Neural progenitor cell (in vitro differentiated cells): Measurements from ENCODE around the gene KLHL11. TPM values are rescaled to one million over a fixed set of nuclear protein-coding genes. Genes with fewer than 3 reads are reported as not detected.
"Not testable (repeated sequence)": the region's sequence is repeated elsewhere in the genome, so short reads cannot be mapped to it uniquely, and the experiment has no call there.

Source experiments
- DNase-seq: peaks from one replicate; pipeline ENCODE4 v3.0.0-alpha.2; 2016; ENCODE audit warnings: low spot score
- H2AFZ ChIP-seq: fragments of 200-600 bp; sonication (generic); replicated peaks from 2 replicates; pipeline ENCODE4 v1.6.1; 2016; ENCODE audit warnings: antibody characterized with exemption
- H3F3A ChIP-seq: fragments of 200-600 bp; sonication (generic); 2 replicates; pipeline ENCODE4 v1.6.1; 2016; ENCODE audit warnings: antibody characterized with exemption, low read depth
- H3K27ac ChIP-seq: fragments of 200-600 bp; sonication (generic); 2 replicates; pipeline ENCODE4 v1.5.1; 2016; ENCODE audit warnings: mild to moderate bottlenecking
- H3K27me3 ChIP-seq: fragments of 200-600 bp; sonication (generic); 2 replicates; pipeline ENCODE4 v1.6.1; 2016; ENCODE audit warnings: mild to moderate bottlenecking, moderate library complexity
- H3K36me3 ChIP-seq: fragments of 200-600 bp; sonication (generic); 2 replicates; pipeline ENCODE4 v1.5.1; 2016
- H3K4me1 ChIP-seq: fragments of 200-600 bp; sonication (generic); 2 replicates; pipeline ENCODE4 v1.6.1; 2016; ENCODE audit warnings: mixed run types
- H3K4me2 ChIP-seq: fragments of 200-600 bp; sonication (generic); 2 replicates; pipeline ENCODE4 v1.6.1; 2016
- H3K4me3 ChIP-seq: fragments of 200-600 bp; sonication (generic); 2 replicates; pipeline ENCODE4 v1.5.1; 2016
- H3K79me2 ChIP-seq: fragments of 200-600 bp; sonication (generic); 2 replicates; pipeline ENCODE4 v1.6.1; 2016; ENCODE audit warnings: low read depth
- H3K9ac ChIP-seq: fragments of 200-600 bp; sonication (generic); 2 replicates; pipeline ENCODE4 v1.6.1; 2016
- H3K9me3 ChIP-seq: fragments of 200-600 bp; sonication (generic); 2 replicates; pipeline ENCODE4 v1.5.1; 2016; ENCODE audit warnings: low read depth
- H4K20me1 ChIP-seq: fragments of 200-600 bp; sonication (generic); 2 replicates; pipeline ENCODE4 v1.6.1; 2016; ENCODE audit warnings: low read depth
- H3K27ac Mint-ChIP-seq: 3 replicates; pipeline ENCODE4 v1.8.0; 2021; ENCODE audit warnings: mixed read lengths
- H3K27me3 Mint-ChIP-seq: 2 replicates; pipeline ENCODE4 v1.8.0; 2022; ENCODE audit warnings: low read depth, mild to moderate bottlenecking, inconsistent platforms, moderate library complexity, mixed read lengths; ENCODE audit not compliant: insufficient read depth
- H3K36me3 Mint-ChIP-seq: 3 replicates; pipeline ENCODE4 v1.8.0; 2021; ENCODE audit warnings: mixed read lengths
- H3K4me1 Mint-ChIP-seq: 3 replicates; pipeline ENCODE4 v1.8.0; 2021; ENCODE audit warnings: mixed read lengths
- H3K4me3 Mint-ChIP-seq: 3 replicates; pipeline ENCODE4 v1.8.0; 2021; ENCODE audit warnings: mild to moderate bottlenecking, moderate library complexity, mixed read lengths
- H3K9me3 Mint-ChIP-seq: 3 replicates; pipeline ENCODE4 v1.8.0; 2020; ENCODE audit warnings: mixed read lengths
- CTCF ChIP-seq: fragments of 200-600 bp; sonication (generic); IDR thresholded peaks from 2 replicates; pipeline ENCODE4 v1.5.1; 2017; ENCODE audit warnings: antibody characterized with exemption, mild to moderate bottlenecking
- EZH2 ChIP-seq: fragments of 200-600 bp; sonication (generic); IDR thresholded peaks from 2 replicates; pipeline ENCODE4 v1.6.1; 2017; ENCODE audit warnings: antibody characterized with exemption, mild to moderate bottlenecking, moderate library complexity
- EZH2phosphoT487 ChIP-seq: fragments of 200-600 bp; sonication (generic); IDR thresholded peaks from 2 replicates; pipeline ENCODE4 v1.6.1; 2017; ENCODE audit warnings: antibody characterized with exemption
- total RNA-seq: library from RNA; depleted of rRNA; stranded (reverse); fragments of >200 nt; gene quantifications from 2 replicates; pipeline ENCODE4 v1.2.3, GENCODE V29; 2015; ENCODE audit warnings: low replicate concordance

Gene KLHL11
- total RNA-seq, 1 donor from 2014 or later: 28.5 TPM

DNA sequence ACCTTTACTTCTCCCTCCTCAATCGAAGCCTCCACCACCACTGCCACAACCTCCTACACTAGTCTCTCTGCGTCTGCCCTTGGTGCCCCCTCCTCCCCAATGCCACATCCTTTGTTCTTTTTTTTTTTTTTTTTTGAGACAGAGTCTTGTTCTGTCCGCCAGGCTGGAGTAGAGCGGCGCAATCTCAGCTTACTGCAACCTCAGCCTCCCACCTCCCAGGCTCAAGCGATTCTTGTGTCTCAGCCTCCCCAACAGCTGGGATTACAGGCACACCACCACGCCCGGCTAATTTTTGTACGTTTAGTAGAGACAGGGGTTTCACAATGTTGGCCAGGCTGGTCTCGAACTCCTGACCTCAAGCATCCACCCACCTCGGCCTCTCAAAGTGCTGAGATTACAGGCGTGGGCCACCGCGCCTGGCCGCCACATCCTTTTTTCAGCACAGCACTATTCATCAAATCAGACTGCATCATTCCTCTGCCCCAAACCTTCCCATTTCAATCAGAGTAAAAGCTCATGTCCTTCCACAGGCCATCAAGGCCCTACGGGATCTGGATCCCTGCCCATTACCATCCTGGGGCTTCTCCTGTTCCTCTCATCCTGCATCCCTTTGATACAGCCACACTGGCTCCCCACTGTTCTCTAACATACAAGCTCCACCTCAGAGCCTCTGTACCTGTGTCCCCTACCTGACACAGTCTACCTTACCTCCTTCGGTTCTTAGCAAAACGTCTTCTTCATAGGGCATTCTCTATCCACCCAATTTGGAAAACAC is 2.0 kb downstream of the KLHL11 start:
- Histone ChIP-seq H3K36me3 (no peaks in the 10 kb centered on the region), H3K27me3 (no peaks in the 10 kb centered on the region), H3K4me1 (peaks cover 34% of the 10 kb centered on the region), H3K9ac (no peak overlapping the region), H3K4me3 (peak overlapping the region; percentile 80), H3K4me2 (peak overlapping the region; percentile 94), H3K79me2 (peaks cover 68% of the 10 kb centered on the region), H2AFZ (no peak overlapping the region), H3F3A (peaks cover 23% of the 10 kb centered on the region), H3K9me3 (no peaks in the 10 kb centered on the region), H3K27ac (no peak overlapping the region), H4K20me1 (peaks cover 60% of the 10 kb centered on the region)
- Mint-ChIP-seq H3K9me3 (no peaks in the 10 kb centered on the region), H3K27ac (no peak overlapping the region), H3K27me3 (no peaks in the 10 kb centered on the region), H3K36me3 (peaks cover 4% of the 10 kb centered on the region), H3K4me3 (no peak overlapping the region), H3K4me1 (peaks cover 22% of the 10 kb centered on the region)
- no peak for TF ChIP-seq CTCF
- peak; percentile 28 for DNase-seq

- peaks cover 93% of the 10 kb centered on the region for H3K79me2 ChIP-seq
- no peak overlapping the region for H3K9ac ChIP-seq
- no peak overlapping the region for H3K4me3 Mint-ChIP-seq
- H3K27me3 ChIP-seq: no peaks in the 10 kb centered on the region
- no peaks in the 10 kb centered on the region for H3K9me3 Mint-ChIP-seq
- H3K27ac Mint-ChIP-seq: no peak overlapping the region
- no peak overlapping the region for H3K27ac ChIP-seq
- no peak overlapping the region for H2AFZ ChIP-seq
- peaks cover 34% of the 10 kb centered on the region for H3K4me1 ChIP-seq
- peaks cover 19% of the 10 kb centered on the region for H3K4me1 Mint-ChIP-seq
- no peak for DNase-seq
- TF ChIP-seq EZH2phosphoT487: no peak
- no peak for TF ChIP-seq CTCF
- no peak for TF ChIP-seq EZH2
- H3K27me3 Mint-ChIP-seq: no peaks in the 10 kb centered on the region
- no peak overlapping the region for H3K4me3 ChIP-seq
- H3K36me3 ChIP-seq: no peaks in the 10 kb centered on the region
- peaks cover 3% of the 10 kb centered on the region for H3F3A ChIP-seq
- H4K20me1 ChIP-seq: peaks cover 71% of the 10 kb centered on the region
- no peaks in the 10 kb centered on the region for H3K9me3 ChIP-seq
- H3K36me3 Mint-ChIP-seq: no peaks in the 10 kb centered on the region
- no peak overlapping the region for H3K4me2 ChIP-seq
Observed at GRCh38 chr17:41860254-41860931, 4.8 kb downstream of the KLHL11 start.

- H3F3A ChIP-seq, H3K9ac ChIP-seq, H3K36me3 ChIP-seq, H3K4me2 ChIP-seq, DNase-seq, H3K9me3 ChIP-seq, H3K27me3 Mint-ChIP-seq, H3K4me3 Mint-ChIP-seq, H3K27me3 ChIP-seq, H3K4me3 ChIP-seq, H3K27ac Mint-ChIP-seq, H3K27ac ChIP-seq, H3K4me1 ChIP-seq, H3K4me1 Mint-ChIP-seq, H3K9me3 Mint-ChIP-seq, H2AFZ ChIP-seq: not testable (repeated sequence)
- H3K79me2 ChIP-seq: peaks cover 70% of the 10 kb centered on the region
- peaks cover 13% of the 10 kb centered on the region for H3K36me3 Mint-ChIP-seq
- peaks cover 55% of the 10 kb centered on the region for H4K20me1 ChIP-seq
Observed at GRCh38 chr17:41851382-41851781, 13.8 kb downstream of the KLHL11 start.
